Stimulated activated CD4-positive, alpha-beta T cell treated with anti-CD3 and anti-CD28 coated beads, Interleukin-15, amount 100 ng/mL, for 48 hours (primary cell): ENCODE measurements around the gene HADHB.
A peak's percentile ranks its signal among the peaks of the same experiment; 100 is the strongest.
"Not testable (repeated sequence)": the region's sequence is repeated elsewhere in the genome, so short reads cannot be mapped to it uniquely, and the experiment has no call there.

ENCODE experiments used
- DNase-seq, 2 donors: peaks; one replicate each; pipeline ENCODE4 v3.0.0-alpha.2; 2020; ENCODE audit warnings: low read depth in 2 of 2

The HADHB gene

DNA sequence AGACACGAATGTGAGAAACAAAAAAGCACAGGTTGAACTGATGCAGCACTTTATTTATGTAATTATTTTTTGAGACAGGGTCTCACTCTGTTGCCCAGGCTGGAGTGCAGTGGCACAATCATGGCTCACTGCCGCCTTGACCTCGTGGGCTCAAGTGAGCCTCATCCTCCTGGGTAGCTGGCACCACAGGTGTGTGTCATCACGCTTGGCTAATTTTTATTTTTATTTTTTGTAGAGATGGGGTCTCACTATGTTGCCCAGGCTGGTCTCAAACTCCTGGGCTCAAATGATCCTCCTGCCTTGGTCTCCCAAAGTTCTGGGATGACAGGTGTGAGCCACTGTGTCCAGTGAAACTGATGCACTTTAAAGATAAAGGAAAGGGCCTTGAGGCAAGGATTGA lies 84.3 kb downstream of the HADHB start:
- not testable (repeated sequence) for DNase-seq

DNA sequence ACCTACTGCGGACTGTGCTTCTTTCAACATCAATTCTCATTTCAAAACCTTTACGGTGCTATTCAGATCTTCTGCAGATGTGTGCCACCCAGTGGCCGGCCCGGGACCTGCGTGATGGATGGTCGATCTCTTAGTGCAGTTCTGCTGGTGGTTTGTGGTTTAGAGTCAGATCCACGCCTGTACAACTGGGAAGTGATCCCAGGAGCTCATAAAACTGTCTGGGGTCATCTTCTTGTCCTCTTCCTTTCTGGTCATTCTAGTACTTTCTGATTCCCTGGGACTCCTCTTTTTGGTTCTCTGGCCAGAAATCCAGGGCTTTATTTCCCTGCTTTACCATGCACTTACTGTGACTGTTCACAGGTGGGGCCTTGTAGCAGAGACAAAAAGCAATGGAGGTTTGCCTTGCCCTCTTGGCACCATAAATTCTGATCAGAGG lies 85.4 kb downstream of the HADHB start:
- DNase-seq = peak; percentile 74 to 79

DNA sequence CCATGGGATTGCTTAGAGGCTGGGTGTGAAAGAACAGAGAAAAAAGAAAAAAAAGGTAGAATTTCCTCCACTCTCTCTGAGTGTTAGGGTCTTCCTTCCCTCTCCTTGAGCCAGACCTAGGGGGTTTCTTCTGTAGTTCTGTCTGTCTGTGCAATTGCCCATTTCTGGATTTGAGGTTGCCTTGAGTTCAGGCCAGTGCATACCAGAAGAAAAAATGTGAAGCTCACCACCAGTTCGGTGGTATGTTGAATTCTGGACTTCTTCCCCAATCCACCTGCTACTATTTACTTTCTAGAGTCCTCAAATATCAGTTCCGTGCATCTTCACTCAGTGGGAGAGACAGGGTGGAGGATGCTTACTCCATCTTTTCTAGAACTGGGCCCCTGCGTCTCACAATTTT lies 85.9 kb downstream of the HADHB start:
- DNase-seq = no peak

- DNase-seq = not testable (repeated sequence)
Observed at GRCh38 chr2:26331321-26331720, 86.6 kb downstream of the HADHB start.

- no peak for DNase-seq
Observed at GRCh38 chr2:26333293-26333692, 88.6 kb downstream of the HADHB start.

- no peak for DNase-seq
Observed at GRCh38 chr2:26335231-26335630, 90.5 kb downstream of the HADHB start.

GRCh38 chr2:26336719-26337118 lies 92.0 kb downstream of the HADHB start:
- DNase-seq = no peak

- DNase-seq = no peak
Observed at GRCh38 chr2:26337298-26337697, 92.6 kb downstream of the HADHB start.
